HUES64 (cell line): ENCODE measurements around the gene AP3S1.

Experiments used
- H3K27ac ChIP-seq: 2 replicates; pipeline ENCODE4 v1.7.0; 2013; ENCODE audit warnings: low read depth, low read length, inconsistent platforms
- H3K27me3 ChIP-seq: 2 replicates; pipeline ENCODE4 v1.6.1; 2013; ENCODE audit warnings: mild to moderate bottlenecking, low read length; ENCODE audit not compliant: insufficient read depth
- H3K36me3 ChIP-seq: 2 replicates; pipeline ENCODE4 v1.6.1; 2013; ENCODE audit warnings: mild to moderate bottlenecking, low read length; ENCODE audit not compliant: insufficient read depth
- H3K4me1 ChIP-seq: 2 replicates; pipeline ENCODE4 v1.6.1; 2013; ENCODE audit warnings: mild to moderate bottlenecking, low read length, moderate library complexity; ENCODE audit not compliant: insufficient read depth
- H3K4me3 ChIP-seq: 2 replicates; pipeline ENCODE4 v1.5.1; 2013; ENCODE audit warnings: mild to moderate bottlenecking, low read length, moderate library complexity
- H3K9ac ChIP-seq: 2 replicates; pipeline ENCODE4 v1.6.1; 2013; ENCODE audit warnings: mild to moderate bottlenecking, low read depth, low read length
- H3K9me3 ChIP-seq: 2 replicates; pipeline ENCODE4 v1.6.1; 2013; ENCODE audit warnings: low read depth, low read length; ENCODE audit not compliant: insufficient read depth
- WGBS: fragments of 150-250, 120-280 bp; methylation state at CpG from one replicate; pipeline ENCODE4 v1.1.7; 2013; ENCODE audit warnings: missing lambda C conversion rate; 5-methylcytosine and 5-hydroxymethylcytosine counted together

The AP3S1 gene

DNA sequence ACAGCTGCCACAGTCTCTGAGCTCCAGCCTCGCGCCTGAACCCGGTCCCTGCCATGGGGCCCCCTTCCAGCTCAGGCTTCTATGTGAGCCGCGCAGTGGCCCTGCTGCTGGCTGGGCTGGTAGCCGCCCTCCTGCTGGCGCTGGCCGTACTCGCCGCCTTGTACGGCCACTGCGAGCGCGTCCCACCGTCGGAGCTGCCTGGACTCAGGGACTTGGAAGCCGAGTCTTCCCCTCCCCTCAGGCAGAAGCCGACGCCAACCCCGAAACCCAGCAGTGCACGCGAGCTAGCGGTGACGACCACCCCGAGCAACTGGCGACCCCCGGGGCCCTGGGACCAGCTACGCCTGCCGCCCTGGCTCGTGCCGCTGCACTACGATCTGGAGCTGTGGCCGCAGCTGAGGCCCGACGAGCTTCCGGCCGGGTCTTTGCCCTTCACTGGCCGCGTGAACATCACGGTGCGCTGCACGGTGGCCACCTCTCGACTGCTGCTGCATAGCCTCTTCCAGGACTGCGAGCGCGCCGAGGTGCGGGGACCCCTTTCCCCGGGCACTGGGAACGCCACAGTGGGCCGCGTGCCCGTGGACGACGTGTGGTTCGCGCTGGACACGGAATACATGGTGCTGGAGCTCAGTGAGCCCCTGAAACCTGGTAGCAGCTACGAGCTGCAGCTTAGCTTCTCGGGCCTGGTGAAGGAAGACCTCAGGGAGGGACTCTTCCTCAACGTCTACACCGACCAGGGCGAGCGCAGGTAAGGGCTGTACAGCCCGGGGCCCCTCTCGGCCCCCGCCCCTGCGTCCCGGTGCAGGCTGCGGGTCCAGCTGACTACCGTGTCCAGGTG lies 121.0 kb downstream of the AP3S1 start:
- Histone ChIP-seq H3K27me3 (peaks cover 80% of the 10 kb centered on the region), H3K27ac (no peak overlapping the region), H3K9me3 (no peaks in the 10 kb centered on the region), H3K36me3 (no peaks in the 10 kb centered on the region), H3K4me3 (peak overlapping the region; percentile 55), H3K4me1 (no peaks in the 10 kb centered on the region), H3K9ac (no peak overlapping the region; the same call in 1 of the 2 replicates)
- WGBS: 8% methylated on average over 71 of the region's 71 CpGs

DNA sequence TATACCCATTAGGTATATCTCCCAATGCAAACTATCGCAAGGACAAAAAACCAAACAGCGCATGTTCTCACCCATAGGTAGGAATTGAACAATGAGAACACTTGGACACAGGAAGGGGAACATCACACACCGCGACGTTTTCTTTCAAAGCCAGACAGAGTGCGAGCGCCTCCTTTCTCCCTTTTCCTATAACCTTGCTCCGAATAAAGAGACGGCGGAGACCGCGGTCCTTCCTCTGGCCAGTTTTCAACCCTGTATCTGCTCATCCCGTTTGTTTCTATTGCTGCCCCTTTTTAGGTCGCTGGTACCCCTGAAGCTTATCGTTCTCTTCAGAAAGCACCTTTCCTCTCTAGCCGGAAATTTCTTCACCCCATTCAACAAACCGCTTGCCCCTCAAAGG lies 121.8 kb downstream of the AP3S1 start:
- Histone ChIP-seq H3K27me3 (peaks cover 75% of the 10 kb centered on the region), H3K4me3 (peak overlapping the region; percentile 55; the same call in 1 of the 2 replicates), H3K4me1 (no peaks in the 10 kb centered on the region), H3K9me3 (no peaks in the 10 kb centered on the region), H3K9ac (no peak overlapping the region), H3K27ac (no peak overlapping the region), H3K36me3 (no peaks in the 10 kb centered on the region)
- 33% methylated on average over 17 of the region's 17 CpGs for WGBS
